ENCODE results near the gene ZBED5. TPM values are rescaled to one million over a fixed set of nuclear protein-coding genes. Genes with fewer than 3 reads are reported as not detected.
A peak's percentile ranks its signal among the peaks of the same experiment; 100 is the strongest.

Gene ZBED5
- total RNA-seq, 2 experiments from 2014 or later = 71.1 to 72.0 TPM

DNA sequence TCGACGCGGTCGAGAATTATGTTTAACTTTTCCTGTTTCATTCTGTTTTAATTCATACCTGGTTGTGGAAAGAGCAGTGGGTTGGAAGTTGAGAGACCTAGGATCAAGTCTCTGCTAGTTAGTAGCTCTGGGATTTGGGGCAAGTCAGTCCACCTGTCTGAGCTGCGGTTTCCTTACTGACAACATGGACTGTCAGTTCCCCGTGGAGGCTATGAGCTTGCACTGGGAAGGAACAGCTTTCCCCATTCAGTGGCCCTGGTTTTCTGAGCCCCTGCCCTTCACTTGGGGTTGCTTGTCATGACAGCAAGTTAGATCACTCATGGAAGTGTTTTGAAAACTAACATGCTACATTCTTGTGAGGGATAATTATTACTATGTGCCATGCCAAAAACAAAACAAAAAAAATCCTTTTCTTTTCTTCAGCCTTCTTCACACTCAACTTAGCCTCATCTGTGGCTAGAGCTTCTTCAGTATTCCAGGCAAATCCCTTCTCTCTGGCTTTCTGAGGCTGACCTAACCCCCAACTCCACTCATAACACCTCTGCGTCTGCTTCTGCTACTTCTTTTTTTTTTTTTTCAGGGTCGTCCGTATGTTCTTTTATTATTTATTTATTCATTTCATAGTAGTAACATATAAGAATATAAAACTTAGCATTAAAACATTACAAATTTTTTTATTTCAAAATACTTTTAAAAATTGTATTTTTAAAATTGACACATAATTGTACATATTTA is 43.0 kb upstream of the ZBED5 start:
- H3K4me3 Mint-ChIP-seq = no peak overlapping the region
- Histone ChIP-seq H3K4me3 (ENCODE audit: low read length) (no peak overlapping the region), H3K27me3 (ENCODE audit: control insufficient read depth in 1 of 2, insufficient read depth in 2 of 2, low read length in 2 of 2) (no peaks in the 10 kb centered on the region), H3K9me3 (ENCODE audit: control insufficient read depth in 1 of 2, insufficient read depth in 1 of 2, low read length in 2 of 2) (no peaks in the 10 kb centered on the region), H3K36me3 (ENCODE audit: insufficient read depth, low read length) (no peaks in the 10 kb centered on the region), H3K4me1 (ENCODE audit: insufficient read depth, low read length) (peaks cover 10% of the 10 kb centered on the region), H3K27ac (ENCODE audit: low read depth in 1 of 2, low read length in 2 of 2) (no peak overlapping the region)
- DNase-seq (peak in 1 of 14 experiments; percentile 7), ATAC-seq (ENCODE audit: poor library complexity) (no peak)
- no peaks in the 10 kb centered on the region for H3K9me3 Mint-ChIP-seq
- ChIA-PET POLR2A (interaction anchor here (0.6 to 1.6 kb wide), 3 partner anchors 43 to 318 kb away, joined by 3 to 10 read pairs (median 4); partner anchors contain the start of genes EIF4G2 and ZBED5), CTCF (interaction anchor here (0.8 kb wide), 1 partner anchor 18 kb away, joined by 3 read pairs; no protein-coding TSS in a partner anchor)
- intact Hi-C loops (cut with DNase I, micrococcal nuclease) = no loop called here
- peaks cover 6% of the 10 kb centered on the region for H3K4me1 Mint-ChIP-seq (ENCODE audit: low read depth)
- no peaks in the 10 kb centered on the region for H3K36me3 Mint-ChIP-seq (ENCODE audit: low read depth)
- no peaks in the 10 kb centered on the region for H3K27me3 Mint-ChIP-seq
- TF ChIP-seq, protein P1, sequence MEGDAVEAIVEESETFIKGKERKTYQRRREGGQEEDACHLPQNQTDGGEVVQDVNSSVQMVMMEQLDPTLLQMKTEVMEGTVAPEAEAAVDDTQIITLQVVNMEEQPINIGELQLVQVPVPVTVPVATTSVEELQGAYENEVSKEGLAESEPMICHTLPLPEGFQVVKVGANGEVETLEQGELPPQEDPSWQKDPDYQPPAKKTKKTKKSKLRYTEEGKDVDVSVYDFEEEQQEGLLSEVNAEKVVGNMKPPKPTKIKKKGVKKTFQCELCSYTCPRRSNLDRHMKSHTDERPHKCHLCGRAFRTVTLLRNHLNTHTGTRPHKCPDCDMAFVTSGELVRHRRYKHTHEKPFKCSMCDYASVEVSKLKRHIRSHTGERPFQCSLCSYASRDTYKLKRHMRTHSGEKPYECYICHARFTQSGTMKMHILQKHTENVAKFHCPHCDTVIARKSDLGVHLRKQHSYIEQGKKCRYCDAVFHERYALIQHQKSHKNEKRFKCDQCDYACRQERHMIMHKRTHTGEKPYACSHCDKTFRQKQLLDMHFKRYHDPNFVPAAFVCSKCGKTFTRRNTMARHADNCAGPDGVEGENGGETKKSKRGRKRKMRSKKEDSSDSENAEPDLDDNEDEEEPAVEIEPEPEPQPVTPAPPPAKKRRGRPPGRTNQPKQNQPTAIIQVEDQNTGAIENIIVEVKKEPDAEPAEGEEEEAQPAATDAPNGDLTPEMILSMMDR (IDR thresholded peaks at IDR 0.05) = no peak
- peak overlapping the region; percentile 22 for H3K27ac Mint-ChIP-seq

DNA sequence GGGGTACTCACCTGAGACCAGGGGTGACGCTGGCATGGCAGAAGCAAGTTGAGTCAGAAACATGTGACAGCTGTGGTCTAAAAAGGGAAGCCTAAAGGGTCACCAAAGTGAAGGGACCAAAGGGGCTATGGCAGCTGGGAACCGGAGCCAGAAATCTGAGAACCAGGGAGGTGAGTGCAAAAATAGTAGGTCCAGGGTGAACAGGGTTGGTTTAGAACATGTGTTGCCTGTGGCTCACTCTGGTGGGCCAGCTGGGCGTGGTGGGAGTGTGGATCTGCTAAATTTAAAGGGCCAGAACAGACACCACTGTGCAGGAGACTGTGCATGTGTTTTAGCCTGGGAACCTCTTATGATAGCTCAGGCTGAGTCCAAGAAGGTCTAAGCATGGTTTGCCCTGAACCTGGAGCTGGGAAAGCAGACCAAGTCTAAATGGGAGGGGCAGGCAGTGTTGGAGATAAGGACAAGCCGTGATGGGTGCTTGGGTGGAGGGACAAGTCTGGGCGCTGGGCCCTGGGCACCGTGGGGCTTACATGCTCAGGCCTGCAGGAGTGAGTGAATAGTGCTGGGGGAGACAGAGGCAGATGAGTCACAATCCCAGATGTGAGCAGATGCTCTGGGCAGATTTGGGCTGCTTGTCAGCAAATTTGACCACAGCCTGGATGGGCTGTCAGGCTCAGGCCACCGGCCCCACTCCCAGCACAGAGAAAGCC is 41.4 kb upstream of the ZBED5 start:
- Mint-ChIP-seq H3K9me3 (no peaks in the 10 kb centered on the region), H3K27ac (peak overlapping the region; percentile 22), H3K4me3 (no peak overlapping the region), H3K36me3 (ENCODE audit: low read depth) (no peaks in the 10 kb centered on the region), H3K27me3 (no peaks in the 10 kb centered on the region), H3K4me1 (ENCODE audit: low read depth) (peaks cover 6% of the 10 kb centered on the region)
- Histone ChIP-seq H3K27me3 (ENCODE audit: control insufficient read depth in 1 of 2, insufficient read depth in 2 of 2, low read length in 2 of 2) (no peaks in the 10 kb centered on the region), H3K4me3 (ENCODE audit: low read length) (no peak overlapping the region), H3K36me3 (ENCODE audit: insufficient read depth, low read length) (no peaks in the 10 kb centered on the region), H3K4me1 (ENCODE audit: insufficient read depth, low read length) (peaks cover 10% of the 10 kb centered on the region), H3K27ac (ENCODE audit: low read depth in 1 of 2, low read length in 2 of 2) (no peak overlapping the region), H3K9me3 (ENCODE audit: control insufficient read depth in 1 of 2, insufficient read depth in 1 of 2, low read length in 2 of 2) (no peaks in the 10 kb centered on the region)
- POLR2A ChIA-PET = interaction anchor here (0.9 to 2.1 kb wide), 4 partner anchors 13 to 90 kb away, joined by 3 to 10 read pairs (median 4); partner anchors contain the start of genes EIF4G2 and ZBED5
- ATAC-seq (ENCODE audit: poor library complexity) = no peak
- intact Hi-C loops (cut with DNase I, micrococcal nuclease) = loop anchor here in 1 of 2 experiments (1.0 kb wide), 1 partner anchor 41 kb away; the partner anchor contains the start of gene ZBED5
- CTCF ChIA-PET = interaction anchor here (1.0 kb wide), 1 partner anchor 107 kb away, joined by 4 read pairs; no protein-coding TSS in a partner anchor
- TF ChIP-seq, protein P1 (IDR thresholded peaks at IDR 0.05) = no peak
- DNase-seq = peak in 3 of 14 experiments; percentile 8 to 38 (median 31)

DNA sequence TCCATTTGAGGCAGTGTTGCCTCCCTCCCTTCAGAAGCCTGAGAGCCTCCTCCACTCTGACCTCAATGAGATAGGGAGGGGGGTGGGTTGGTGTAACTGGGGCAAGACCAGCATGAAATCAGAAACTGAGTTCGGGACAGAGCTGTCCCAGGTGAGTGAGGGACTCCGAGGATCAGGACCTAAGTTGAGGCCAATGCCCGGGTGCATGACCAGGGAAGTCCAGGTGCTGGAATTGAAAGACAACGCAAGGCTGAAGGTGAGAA is 40.8 kb upstream of the ZBED5 start:
- TF ChIP-seq, protein P1 (IDR thresholded peaks at IDR 0.05) = no peak
- ATAC-seq (ENCODE audit: poor library complexity) = no peak
- Histone ChIP-seq H3K9me3 (ENCODE audit: control insufficient read depth in 1 of 2, insufficient read depth in 1 of 2, low read length in 2 of 2) (no peaks in the 10 kb centered on the region), H3K4me3 (ENCODE audit: low read length) (no peak overlapping the region), H3K27me3 (ENCODE audit: control insufficient read depth in 1 of 2, insufficient read depth in 2 of 2, low read length in 2 of 2) (no peaks in the 10 kb centered on the region), H3K36me3 (ENCODE audit: insufficient read depth, low read length) (no peaks in the 10 kb centered on the region), H3K27ac (ENCODE audit: low read depth in 1 of 2, low read length in 2 of 2) (no peak overlapping the region), H3K4me1 (ENCODE audit: insufficient read depth, low read length) (peaks cover 10% of the 10 kb centered on the region)
- H3K9me3 Mint-ChIP-seq = no peaks in the 10 kb centered on the region
- peaks cover 6% of the 10 kb centered on the region for H3K4me1 Mint-ChIP-seq (ENCODE audit: low read depth)
- ChIA-PET POLR2A (interaction anchor here (1.4 to 2.1 kb wide), 2 partner anchors 41 to 90 kb away, joined by 3 to 10 read pairs; partner anchors contain the start of genes EIF4G2 and ZBED5), CTCF (interaction anchor here (1.0 kb wide), 1 partner anchor 106 kb away, joined by 4 read pairs; no protein-coding TSS in a partner anchor)
- H3K27ac Mint-ChIP-seq = no peak overlapping the region
- intact Hi-C loops (cut with DNase I, micrococcal nuclease) = loop anchor here in 1 of 2 experiments (1.0 kb wide), 1 partner anchor 40 kb away; the partner anchor contains the start of gene ZBED5
- H3K4me3 Mint-ChIP-seq = no peak overlapping the region
- no peaks in the 10 kb centered on the region for H3K36me3 Mint-ChIP-seq (ENCODE audit: low read depth)
- no peak for DNase-seq
- no peaks in the 10 kb centered on the region for H3K27me3 Mint-ChIP-seq

Measured in CD4-positive, alpha-beta T cell (primary cell).